Measurements from ENCODE around the gene CLPTM1L.
"Not testable (repeated sequence)": the region's sequence is repeated elsewhere in the genome, so short reads cannot be mapped to it uniquely, and the experiment has no call there.

The CLPTM1L gene

DNA sequence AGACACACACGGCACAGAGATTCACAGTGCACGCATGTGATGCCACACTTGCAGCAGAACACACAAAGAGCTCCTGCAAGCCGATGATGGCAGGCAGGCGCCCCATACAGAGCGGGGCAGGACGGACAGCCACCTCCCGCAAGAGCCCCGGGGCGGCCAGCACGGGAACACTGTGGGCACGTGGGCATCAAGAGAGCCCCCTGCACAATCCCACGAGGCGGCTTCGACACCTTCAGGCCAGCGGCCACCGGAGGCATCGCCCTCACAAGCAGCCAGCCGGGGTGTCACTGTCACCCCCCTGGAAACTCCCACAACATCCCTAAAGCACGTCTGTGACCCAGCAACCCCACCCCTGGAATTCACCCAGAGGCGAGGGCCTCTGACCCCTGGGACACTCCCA is 68.0 kb downstream of the CLPTM1L start:
- DNase-seq (ENCODE audit: low spot score) = no peak

GRCh38 chr5:1275397-1276391 is 69.2 kb downstream of the CLPTM1L start:
- not testable (repeated sequence) for DNase-seq (ENCODE audit: low spot score)

DNA sequence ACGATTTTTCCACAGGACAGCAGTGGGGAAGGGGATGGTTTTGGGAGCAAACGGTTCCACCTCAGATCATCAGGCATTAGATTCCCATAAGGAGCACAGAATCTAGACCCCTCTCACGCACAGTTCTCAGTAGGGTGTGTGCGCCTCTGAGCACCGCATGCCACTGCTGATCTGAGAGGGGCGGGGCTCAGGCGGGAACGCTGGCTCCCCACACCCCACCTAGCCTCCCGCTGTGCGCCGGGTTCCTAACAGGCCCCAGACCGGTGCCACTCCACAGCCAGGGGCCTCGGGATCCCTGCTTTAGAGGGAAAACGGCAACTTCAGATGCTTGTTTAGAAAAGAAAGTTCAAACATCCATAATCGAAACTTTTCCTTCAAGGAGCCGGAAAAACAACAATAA is 70.4 kb downstream of the CLPTM1L start:
- no peak for DNase-seq (ENCODE audit: low spot score)

GRCh38 chr5:1273745-1274144 is 71.2 kb downstream of the CLPTM1L start:
- no peak for DNase-seq (ENCODE audit: low spot score)

- DNase-seq (ENCODE audit: low spot score) = no peak
Measured at GRCh38 chr5:1272201-1272600, 72.7 kb downstream of the CLPTM1L start.

DNA sequence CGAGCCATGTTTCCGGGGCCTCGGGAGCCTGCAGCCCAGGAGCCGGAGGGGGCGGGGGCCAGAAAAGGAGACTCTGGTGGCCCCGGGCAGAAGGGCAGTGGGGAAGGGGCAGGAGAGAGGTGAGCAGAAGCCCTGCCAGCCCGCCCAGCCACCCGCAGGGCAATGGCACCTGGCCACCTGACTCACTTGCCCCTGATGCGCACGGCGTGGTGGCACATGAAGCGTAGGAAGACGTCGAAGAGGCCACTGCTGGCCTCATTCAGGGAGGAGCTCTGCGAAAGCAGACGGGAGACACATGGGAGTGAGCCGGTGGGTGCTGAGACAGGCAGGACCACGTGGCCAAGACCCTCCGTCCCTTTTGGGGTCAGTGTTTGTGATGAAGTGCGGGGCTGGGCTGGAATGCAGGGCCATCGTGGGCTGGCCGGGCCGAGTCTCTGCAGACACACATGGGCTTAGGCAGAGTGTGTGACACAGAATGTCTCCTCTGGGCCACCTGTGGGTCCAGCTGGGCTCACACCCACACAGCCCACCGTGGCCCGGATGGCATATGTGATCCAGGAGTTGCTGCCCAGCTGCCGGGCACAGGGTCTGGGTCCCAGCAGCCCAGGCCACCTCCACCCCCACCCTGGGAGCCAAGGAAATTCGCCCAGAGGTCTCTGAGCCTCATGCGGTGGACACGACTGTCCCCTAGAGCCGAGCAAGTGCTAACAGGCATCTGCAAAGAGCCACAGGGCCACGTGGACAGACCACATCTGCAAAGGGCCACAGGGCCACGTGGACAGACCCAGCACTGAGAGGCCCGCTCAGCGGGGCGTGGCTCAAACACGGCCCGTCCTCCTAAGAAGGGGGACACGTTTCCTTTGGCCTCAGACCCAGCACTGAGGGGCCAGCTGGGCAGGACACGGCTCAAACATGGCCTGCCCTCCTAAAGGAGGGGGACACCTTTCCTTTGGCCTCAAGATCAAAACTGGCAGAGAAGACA is 73.7 kb downstream of the CLPTM1L start:
- no peak for DNase-seq (ENCODE audit: low spot score)

GRCh38 chr5:1270426-1270825 is 74.5 kb downstream of the CLPTM1L start:
- no peak for DNase-seq (ENCODE audit: low spot score)

DNA sequence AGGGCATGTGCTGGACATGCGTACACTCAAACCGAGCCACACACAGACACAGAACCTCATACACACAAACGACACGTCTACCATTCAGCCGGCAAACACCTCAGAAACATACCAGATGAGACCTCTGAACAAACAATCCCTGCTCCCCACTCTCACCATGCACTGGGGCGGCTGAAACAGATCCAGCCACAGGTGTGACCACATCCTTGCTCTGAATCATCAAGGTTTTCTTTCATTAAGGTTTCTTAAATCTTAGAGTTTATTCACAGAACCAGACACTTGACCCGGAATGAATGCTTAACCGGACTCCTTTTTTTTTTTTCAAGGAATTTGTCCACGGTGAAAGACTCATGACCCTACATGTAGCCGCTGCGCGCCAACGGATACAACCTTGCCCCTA is 76.2 kb downstream of the CLPTM1L start:
- DNase-seq (ENCODE audit: low spot score) = no peak

GRCh38 chr5:1268056-1268455 is 76.8 kb downstream of the CLPTM1L start:
- DNase-seq (ENCODE audit: low spot score) = no peak
